ENCODE results near the gene CFAP20. TPM values are rescaled to one million over a fixed set of nuclear protein-coding genes. Genes with fewer than 3 reads are reported as not detected.

The CFAP20 gene
- total RNA-seq, 1 experiment from 2014 or later: 81.6 TPM

GRCh38 chr16:58170223-58170622 lies 41.0 kb upstream of the CFAP20 start:
- no TSS peak for BruUV-seq (replicated peaks)
- intact Hi-C loops (cut with micrococcal nuclease; ENCODE audit: unreplicated experiment): no loop called here
- no peaks in the 10 kb centered on the region for H3K9me3 ChIP-seq (ENCODE audit: low read depth, low read length, poor library complexity, severe bottlenecking)
- ChIA-PET POLR2A (ENCODE audit: low non-redundant PET) (no interaction called here), CTCF (no interaction called here)
- no peak overlapping the region for H3K27ac ChIP-seq (ENCODE audit: low read depth, low read length, poor library complexity, severe bottlenecking)
- H3K36me3 ChIP-seq (ENCODE audit: insufficient read depth, low read length, poor library complexity, severe bottlenecking): peaks cover 75% of the 10 kb centered on the region
- DNase-seq (ENCODE audit: low spot score): no peak
- TF ChIP-seq EZH2 (IDR thresholded peaks at IDR 0.05; ENCODE audit: borderline replicate concordance, low read depth, low read length, poor library complexity, severe bottlenecking): no peak
- TF ChIP-seq CTCF (conservative IDR thresholded peaks at IDR 0.05; ENCODE audit: low read depth, low read length): no peak
- no peaks in the 10 kb centered on the region for H3K4me1 ChIP-seq (ENCODE audit: insufficient read depth, low read length, poor library complexity, severe bottlenecking)
- no peaks in the 10 kb centered on the region for H3K27me3 ChIP-seq (replicated peaks; ENCODE audit: insufficient read depth, low read depth, low read length, poor library complexity)
- H3K4me3 ChIP-seq (ENCODE audit: low read depth, low read length, poor library complexity, severe bottlenecking): no peak overlapping the region

- DNase-seq (ENCODE audit: low spot score): no peak
- peaks cover 51% of the 10 kb centered on the region for H3K36me3 ChIP-seq (ENCODE audit: insufficient read depth, low read length, poor library complexity, severe bottlenecking)
- intact Hi-C loops (cut with micrococcal nuclease; ENCODE audit: unreplicated experiment): no loop called here
- ChIA-PET POLR2A (ENCODE audit: low non-redundant PET) (no interaction called here), CTCF (no interaction called here)
- no peaks in the 10 kb centered on the region for H3K4me1 ChIP-seq (ENCODE audit: insufficient read depth, low read length, poor library complexity, severe bottlenecking)
- H3K9me3 ChIP-seq (ENCODE audit: low read depth, low read length, poor library complexity, severe bottlenecking): no peaks in the 10 kb centered on the region
- H3K27ac ChIP-seq (ENCODE audit: low read depth, low read length, poor library complexity, severe bottlenecking): no peak overlapping the region
- H3K27me3 ChIP-seq (replicated peaks; ENCODE audit: insufficient read depth, low read depth, low read length, poor library complexity): no peaks in the 10 kb centered on the region
- no peak overlapping the region for H3K4me3 ChIP-seq (ENCODE audit: low read depth, low read length, poor library complexity, severe bottlenecking)
- TF ChIP-seq EZH2 (IDR thresholded peaks at IDR 0.05; ENCODE audit: borderline replicate concordance, low read depth, low read length, poor library complexity, severe bottlenecking) (no peak), CTCF (conservative IDR thresholded peaks at IDR 0.05; ENCODE audit: low read depth, low read length) (no peak)
- BruUV-seq (replicated peaks): no TSS peak
Measured at GRCh38 chr16:58160855-58161254, 31.7 kb upstream of the CFAP20 start.

- H3K36me3 ChIP-seq (ENCODE audit: insufficient read depth, low read length, poor library complexity, severe bottlenecking): peaks cover 30% of the 10 kb centered on the region
- DNase-seq (ENCODE audit: low spot score): no peak
- ChIA-PET CTCF (interaction anchor here (0.5 kb wide), 1 partner anchor 356 kb away, joined by 6 read pairs; no protein-coding TSS in a partner anchor), POLR2A (ENCODE audit: low non-redundant PET) (interaction anchor here (0.7 kb wide), 1 partner anchor 616 kb away, joined by 3 read pairs; the partner anchor contains the start of gene ADGRG5)
- H3K27ac ChIP-seq (ENCODE audit: low read depth, low read length, poor library complexity, severe bottlenecking): no peak overlapping the region
- BruUV-seq (replicated peaks): no TSS peak
- H3K4me1 ChIP-seq (ENCODE audit: insufficient read depth, low read length, poor library complexity, severe bottlenecking): no peaks in the 10 kb centered on the region
- H3K9me3 ChIP-seq (ENCODE audit: low read depth, low read length, poor library complexity, severe bottlenecking): no peaks in the 10 kb centered on the region
- intact Hi-C loops (cut with micrococcal nuclease; ENCODE audit: unreplicated experiment): no loop called here
- no peaks in the 10 kb centered on the region for H3K27me3 ChIP-seq (replicated peaks; ENCODE audit: insufficient read depth, low read depth, low read length, poor library complexity)
- no peak overlapping the region for H3K4me3 ChIP-seq (ENCODE audit: low read depth, low read length, poor library complexity, severe bottlenecking)
- TF ChIP-seq CTCF (conservative IDR thresholded peaks at IDR 0.05; ENCODE audit: low read depth, low read length) (no peak), EZH2 (IDR thresholded peaks at IDR 0.05; ENCODE audit: borderline replicate concordance, low read depth, low read length, poor library complexity, severe bottlenecking) (no peak)
Measured at GRCh38 chr16:58158725-58159124, 29.5 kb upstream of the CFAP20 start.

Measured in A673 (cell line).